ENCODE data around the gene P4HB.

The P4HB gene

GRCh38 chr17:81901167-81902022 lies 41.1 kb upstream of the P4HB start:
- H3K36me3 Mint-ChIP-seq (ENCODE audit: low read depth): peaks cover 6% of the 10 kb centered on the region
- H3K4me3 Mint-ChIP-seq: no peak overlapping the region
- peaks cover 2% of the 10 kb centered on the region for H3K4me1 Mint-ChIP-seq (ENCODE audit: low read depth)
- no peak overlapping the region for H3K27ac Mint-ChIP-seq
- H3K27me3 Mint-ChIP-seq (ENCODE audit: low read depth): peaks cover 8% of the 10 kb centered on the region
- no peaks in the 10 kb centered on the region for H3K9me3 Mint-ChIP-seq

- Mint-ChIP-seq H3K4me3 (no peak overlapping the region), H3K9me3 (no peaks in the 10 kb centered on the region), H3K4me1 (ENCODE audit: low read depth) (peaks cover 2% of the 10 kb centered on the region), H3K27me3 (ENCODE audit: low read depth) (peaks cover 8% of the 10 kb centered on the region), H3K27ac (no peak overlapping the region), H3K36me3 (ENCODE audit: low read depth) (peaks cover 7% of the 10 kb centered on the region)
Measured at GRCh38 chr17:81900181-81900820, 40.0 kb upstream of the P4HB start.

- Mint-ChIP-seq H3K27me3 (ENCODE audit: low read depth) (peaks cover 8% of the 10 kb centered on the region), H3K4me3 (no peak overlapping the region), H3K27ac (no peak overlapping the region), H3K9me3 (no peaks in the 10 kb centered on the region), H3K4me1 (ENCODE audit: low read depth) (peaks cover 2% of the 10 kb centered on the region), H3K36me3 (ENCODE audit: low read depth) (peaks cover 8% of the 10 kb centered on the region)
Measured at GRCh38 chr17:81899514-81900166, 39.3 kb upstream of the P4HB start.

GRCh38 chr17:81898885-81899284 lies 38.5 kb upstream of the P4HB start:
- Mint-ChIP-seq H3K27ac (no peak overlapping the region), H3K4me1 (ENCODE audit: low read depth) (peaks cover 2% of the 10 kb centered on the region), H3K9me3 (no peaks in the 10 kb centered on the region), H3K4me3 (no peak overlapping the region), H3K27me3 (ENCODE audit: low read depth) (peaks cover 8% of the 10 kb centered on the region), H3K36me3 (ENCODE audit: low read depth) (peaks cover 8% of the 10 kb centered on the region)

DNA sequence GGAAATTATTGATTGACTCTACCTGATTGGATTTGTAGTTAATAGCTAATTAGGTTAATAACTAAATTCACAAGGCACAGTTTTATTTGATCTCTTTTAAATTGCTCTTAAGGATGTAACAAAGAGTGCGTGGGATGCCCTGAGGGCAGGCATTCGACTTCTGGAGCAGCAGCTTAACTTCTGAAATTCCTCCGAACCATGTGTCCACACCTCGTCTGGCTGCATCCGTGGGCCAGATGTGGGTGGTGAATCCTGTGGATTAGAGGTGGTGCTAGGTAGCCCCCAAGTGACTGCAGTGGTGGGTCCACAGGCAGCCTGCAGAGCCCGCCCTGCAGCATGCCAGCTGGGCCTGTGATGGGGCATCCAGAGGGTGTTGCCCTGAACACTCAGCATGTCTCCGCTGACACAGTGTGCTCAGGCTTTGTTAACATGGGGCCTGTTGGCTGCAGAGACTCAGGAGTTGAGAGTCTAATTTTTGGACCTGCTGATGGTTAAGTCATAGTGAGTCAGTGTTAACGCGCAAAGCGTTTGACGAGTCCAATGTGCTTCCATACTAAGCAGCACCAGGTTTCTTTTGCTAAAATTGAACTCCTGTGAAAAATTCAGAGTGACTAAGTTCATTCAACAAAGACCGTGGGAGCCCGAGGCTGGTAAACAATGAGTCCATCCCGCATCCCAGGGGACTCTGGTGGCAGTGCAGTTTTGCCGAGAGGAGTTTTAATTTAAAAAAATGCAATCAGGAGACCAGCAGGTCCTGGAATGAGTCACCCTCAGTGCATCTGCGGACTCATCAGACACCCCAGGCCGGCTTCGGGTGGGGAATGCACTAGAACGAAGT lies 37.9 kb upstream of the P4HB start:
- no peak overlapping the region for H3K27ac Mint-ChIP-seq
- H3K9me3 Mint-ChIP-seq: no peaks in the 10 kb centered on the region
- peaks cover 2% of the 10 kb centered on the region for H3K4me1 Mint-ChIP-seq (ENCODE audit: low read depth)
- peaks cover 8% of the 10 kb centered on the region for H3K27me3 Mint-ChIP-seq (ENCODE audit: low read depth)
- H3K4me3 Mint-ChIP-seq: no peak overlapping the region
- H3K36me3 Mint-ChIP-seq (ENCODE audit: low read depth): peaks cover 6% of the 10 kb centered on the region

GRCh38 chr17:81895400-81895799 lies 35.1 kb upstream of the P4HB start:
- H3K4me1 Mint-ChIP-seq (ENCODE audit: low read depth): peaks cover 4% of the 10 kb centered on the region
- H3K9me3 Mint-ChIP-seq: no peaks in the 10 kb centered on the region
- no peak overlapping the region for H3K4me3 Mint-ChIP-seq
- no peaks in the 10 kb centered on the region for H3K27me3 Mint-ChIP-seq (ENCODE audit: low read depth)
- H3K36me3 Mint-ChIP-seq (ENCODE audit: low read depth): peaks cover 5% of the 10 kb centered on the region
- H3K27ac Mint-ChIP-seq: no peak overlapping the region

DNA sequence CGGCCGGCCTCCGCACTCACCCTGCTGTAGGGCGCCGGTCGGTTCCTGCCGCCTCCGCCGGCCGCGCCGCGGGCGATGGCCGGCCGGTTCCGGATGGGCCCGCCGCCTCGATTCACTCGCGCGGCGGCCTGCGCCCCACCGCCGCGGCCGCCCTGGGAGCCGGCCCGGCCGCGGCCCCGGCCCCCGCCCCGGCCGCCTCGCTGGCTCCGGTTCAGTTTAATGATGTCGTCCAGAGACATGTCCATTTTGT lies 30.9 kb upstream of the P4HB start:
- no peaks in the 10 kb centered on the region for H3K9me3 Mint-ChIP-seq

GRCh38 chr17:81890447-81891302 lies 30.3 kb upstream of the P4HB start:
- Mint-ChIP-seq H3K36me3 (ENCODE audit: low read depth) (peaks cover 33% of the 10 kb centered on the region), H3K4me1 (ENCODE audit: low read depth) (peaks cover 20% of the 10 kb centered on the region), H3K27me3 (ENCODE audit: low read depth) (no peaks in the 10 kb centered on the region), H3K9me3 (no peaks in the 10 kb centered on the region), H3K27ac (peak overlapping the region; percentile 90), H3K4me3 (peak overlapping the region; percentile 86)

More for the DNA sequence above, 30.9 kb upstream of the P4HB start:
- Mint-ChIP-seq H3K4me1 (ENCODE audit: low read depth) (peaks cover 20% of the 10 kb centered on the region), H3K27ac (peak overlapping the region; percentile 99), H3K27me3 (ENCODE audit: low read depth) (no peaks in the 10 kb centered on the region), H3K36me3 (ENCODE audit: low read depth) (peaks cover 28% of the 10 kb centered on the region), H3K4me3 (peak overlapping the region; percentile 97)

- H3K4me1 Mint-ChIP-seq (ENCODE audit: low read depth): peaks cover 20% of the 10 kb centered on the region
- peaks cover 38% of the 10 kb centered on the region for H3K36me3 Mint-ChIP-seq (ENCODE audit: low read depth)
Measured at GRCh38 chr17:81889602-81890001, 29.3 kb upstream of the P4HB start.

DNA sequence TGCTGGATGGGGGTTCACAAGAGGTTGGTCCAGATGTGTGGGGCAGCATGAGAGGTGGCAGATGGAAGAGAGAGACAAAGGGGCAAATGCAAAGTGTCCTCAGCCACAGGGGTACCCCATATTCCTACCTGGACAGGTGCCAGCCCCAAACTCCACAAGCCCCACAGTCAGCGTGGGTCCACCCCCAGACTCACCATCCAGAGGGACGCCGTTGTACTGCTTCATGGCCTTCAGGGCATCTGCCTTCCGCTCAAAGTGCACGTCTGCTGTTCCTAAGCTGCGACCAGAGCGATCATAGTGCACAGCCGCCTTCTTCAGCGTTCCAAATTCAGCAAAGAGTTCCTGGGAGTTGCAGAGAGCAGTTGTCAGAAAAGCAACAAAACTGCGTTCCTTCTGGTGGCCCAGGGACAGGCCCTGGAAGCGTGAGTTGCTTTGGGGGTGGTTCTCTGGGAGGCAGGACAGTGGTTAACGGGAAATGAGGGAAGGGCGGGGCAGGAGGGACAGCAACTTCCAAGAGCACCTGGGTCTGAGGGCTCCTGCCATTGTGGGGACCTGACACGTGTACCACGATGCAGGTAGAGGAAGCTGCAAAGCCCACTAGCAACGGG lies 28.8 kb upstream of the P4HB start:
- Mint-ChIP-seq H3K4me3 (peak overlapping the region; percentile 74), H3K36me3 (ENCODE audit: low read depth) (peaks cover 41% of the 10 kb centered on the region), H3K4me1 (ENCODE audit: low read depth) (peaks cover 20% of the 10 kb centered on the region), H3K9me3 (no peaks in the 10 kb centered on the region), H3K27ac (peak overlapping the region; percentile 59), H3K27me3 (ENCODE audit: low read depth) (no peaks in the 10 kb centered on the region)

More at GRCh38 chr17:81889602-81890001, 29.3 kb upstream of the P4HB start:
- no peaks in the 10 kb centered on the region for H3K27me3 Mint-ChIP-seq (ENCODE audit: low read depth)
- peak overlapping the region; percentile 90 for H3K27ac Mint-ChIP-seq
- peak overlapping the region; percentile 86 for H3K4me3 Mint-ChIP-seq
- H3K9me3 Mint-ChIP-seq: no peaks in the 10 kb centered on the region

DNA sequence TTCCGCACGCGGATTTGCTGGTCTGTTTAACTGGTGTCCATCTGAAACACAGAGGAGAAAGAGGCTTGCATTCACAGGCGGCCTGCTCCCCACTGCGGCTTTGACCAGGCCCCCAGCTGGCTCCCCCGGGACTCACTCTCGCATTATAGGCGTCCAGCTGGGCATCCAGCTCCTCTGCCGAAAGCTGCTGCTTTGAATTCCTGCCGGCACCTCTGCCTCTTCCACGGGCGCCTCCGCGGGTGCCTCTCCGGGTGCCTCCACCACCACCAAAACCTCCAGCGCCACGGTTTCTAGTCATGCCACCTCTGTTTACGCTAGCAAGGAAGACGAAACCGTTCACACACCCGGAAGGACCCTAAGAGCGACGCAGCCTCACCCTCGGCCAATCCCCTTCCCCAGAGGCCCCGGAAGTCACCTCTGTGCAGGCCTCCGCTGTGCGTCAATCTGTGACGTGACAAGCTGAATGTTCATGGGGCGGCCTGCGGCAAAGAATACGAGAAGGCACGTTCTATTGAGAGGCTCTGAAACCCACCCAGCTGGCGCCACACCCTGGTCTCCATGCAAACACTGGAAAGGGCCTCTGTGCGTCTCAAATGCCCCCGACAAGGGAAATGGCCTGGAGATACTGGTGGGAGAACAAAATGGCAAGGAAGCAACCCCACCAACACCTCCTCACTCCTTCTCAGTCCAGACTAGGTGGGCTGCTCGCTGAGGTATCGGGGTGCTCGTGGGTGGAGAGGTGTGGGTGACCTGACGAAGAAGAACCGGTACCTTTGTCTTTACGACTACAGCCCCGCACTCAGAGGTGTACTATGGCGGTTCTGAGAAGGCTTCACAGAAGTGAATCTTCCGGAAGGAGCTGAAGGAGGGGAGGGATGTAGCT lies 28.0 kb upstream of the P4HB start:
- no peaks in the 10 kb centered on the region for H3K9me3 Mint-ChIP-seq
- H3K36me3 Mint-ChIP-seq (ENCODE audit: low read depth): peaks cover 41% of the 10 kb centered on the region
- peaks cover 20% of the 10 kb centered on the region for H3K4me1 Mint-ChIP-seq (ENCODE audit: low read depth)
- peak overlapping the region; percentile 59 for H3K27ac Mint-ChIP-seq
- H3K4me3 Mint-ChIP-seq: peak overlapping the region; percentile 74
- no peaks in the 10 kb centered on the region for H3K27me3 Mint-ChIP-seq (ENCODE audit: low read depth)

GRCh38 chr17:81885869-81886548 lies 25.7 kb upstream of the P4HB start:
- Mint-ChIP-seq H3K9me3 (no peaks in the 10 kb centered on the region), H3K27ac (no peak overlapping the region), H3K27me3 (ENCODE audit: low read depth) (no peaks in the 10 kb centered on the region), H3K4me3 (no peak overlapping the region), H3K4me1 (ENCODE audit: low read depth) (peaks cover 18% of the 10 kb centered on the region), H3K36me3 (ENCODE audit: low read depth) (peaks cover 43% of the 10 kb centered on the region)

Measured in T-helper 1 cell treated with Interleukin-12 subunit alpha and Interleukin-12 subunit beta and Interleukin-4 antibody, amounts not matched to agents 30 μg/mL and 1 μg/mL, for 36 hours (primary cell).